ENCODE data around the gene CACNA1F. TPM values are rescaled to one million over a fixed set of nuclear protein-coding genes. Genes with fewer than 3 reads are reported as not detected.

CACNA1F gene
- total RNA-seq, 1 donor from 2014 or later = not detected

GRCh38 chrX:49212861-49213260 is 20.3 kb downstream of the CACNA1F start:
- Histone ChIP-seq H3K4me3 (ENCODE audit: low read length in 3 of 3) (no peak overlapping the region), H3K36me3 (ENCODE audit: control insufficient read depth in 3 of 3, insufficient read depth in 3 of 3, low read length in 3 of 3) (no peaks in the 10 kb centered on the region), H3K27ac (ENCODE audit: low read depth, low read length) (no peak overlapping the region), H3K4me1 (ENCODE audit: control insufficient read depth in 3 of 3, insufficient read depth in 3 of 3, low read length in 3 of 3) (no peaks in the 10 kb centered on the region), H3K27me3 (ENCODE audit: control insufficient read depth in 3 of 3, insufficient read depth in 3 of 3, low read length in 3 of 3) (peaks cover 0 to 5% (median 5%) of the 10 kb centered on the region in 3 donors), H3K9ac (ENCODE audit: low read depth in 1 of 3, low read length in 3 of 3) (no peak overlapping the region), H3K9me3 (ENCODE audit: control insufficient read depth in 3 of 3, low read length in 3 of 3) (no peaks in the 10 kb centered on the region)

GRCh38 chrX:49212209-49212608 is 20.9 kb downstream of the CACNA1F start:
- Histone ChIP-seq H3K36me3 (ENCODE audit: control insufficient read depth in 3 of 3, insufficient read depth in 3 of 3, low read length in 3 of 3) (no peaks in the 10 kb centered on the region), H3K4me1 (ENCODE audit: control insufficient read depth in 3 of 3, insufficient read depth in 3 of 3, low read length in 3 of 3) (no peaks in the 10 kb centered on the region), H3K9ac (ENCODE audit: low read depth in 1 of 3, low read length in 3 of 3) (no peak overlapping the region), H3K4me3 (ENCODE audit: low read length in 3 of 3) (no peak overlapping the region), H3K27ac (ENCODE audit: low read depth, low read length) (no peak overlapping the region), H3K27me3 (ENCODE audit: control insufficient read depth in 3 of 3, insufficient read depth in 3 of 3, low read length in 3 of 3) (peaks cover 0 to 5% (median 5%) of the 10 kb centered on the region in 3 donors), H3K9me3 (ENCODE audit: control insufficient read depth in 3 of 3, low read length in 3 of 3) (no peaks in the 10 kb centered on the region)

GRCh38 chrX:49211074-49211473 is 22.1 kb downstream of the CACNA1F start:
- Histone ChIP-seq H3K9ac (ENCODE audit: low read depth in 1 of 3, low read length in 3 of 3) (no peak overlapping the region), H3K4me1 (ENCODE audit: control insufficient read depth in 3 of 3, insufficient read depth in 3 of 3, low read length in 3 of 3) (no peaks in the 10 kb centered on the region), H3K9me3 (ENCODE audit: control insufficient read depth in 3 of 3, low read length in 3 of 3) (no peaks in the 10 kb centered on the region), H3K27ac (ENCODE audit: low read depth, low read length) (no peak overlapping the region), H3K27me3 (ENCODE audit: control insufficient read depth in 3 of 3, insufficient read depth in 3 of 3, low read length in 3 of 3) (peaks cover 0 to 5% (median 5%) of the 10 kb centered on the region in 3 donors), H3K4me3 (ENCODE audit: low read length in 3 of 3) (no peak overlapping the region), H3K36me3 (ENCODE audit: control insufficient read depth in 3 of 3, insufficient read depth in 3 of 3, low read length in 3 of 3) (no peaks in the 10 kb centered on the region)

DNA sequence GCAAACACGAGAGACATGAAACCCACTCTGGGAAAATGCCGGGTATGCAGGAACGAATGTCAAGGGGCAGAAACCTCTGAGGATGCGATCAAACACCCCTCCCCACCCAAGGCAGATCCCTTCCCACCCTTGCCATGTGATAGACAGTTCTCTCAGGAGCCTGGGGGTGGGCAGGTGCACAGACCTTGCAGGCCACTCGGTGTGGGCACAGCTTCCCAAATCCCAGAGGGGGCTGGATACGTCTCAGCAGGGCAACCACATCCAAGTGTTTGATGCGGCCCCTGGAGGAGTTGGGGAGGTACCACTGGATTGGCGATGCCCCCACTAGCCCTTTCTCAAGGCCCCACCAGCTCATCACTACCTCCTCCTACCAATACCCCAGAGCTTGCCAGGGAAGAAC is 22.7 kb downstream of the CACNA1F start:
- H3K27ac ChIP-seq (ENCODE audit: low read depth, low read length) = no peak overlapping the region
- H3K4me3 ChIP-seq (ENCODE audit: low read length in 3 of 3) = no peak overlapping the region
- no peaks in the 10 kb centered on the region for H3K36me3 ChIP-seq (ENCODE audit: control insufficient read depth in 3 of 3, insufficient read depth in 3 of 3, low read length in 3 of 3)
- H3K9ac ChIP-seq (ENCODE audit: low read depth in 1 of 3, low read length in 3 of 3) = no peak overlapping the region
- H3K27me3 ChIP-seq (ENCODE audit: control insufficient read depth in 3 of 3, insufficient read depth in 3 of 3, low read length in 3 of 3) = peaks cover 0 to 9% (median 5%) of the 10 kb centered on the region in 3 donors
- H3K9me3 ChIP-seq (ENCODE audit: control insufficient read depth in 3 of 3, low read length in 3 of 3) = no peaks in the 10 kb centered on the region
- H3K4me1 ChIP-seq (ENCODE audit: control insufficient read depth in 3 of 3, insufficient read depth in 3 of 3, low read length in 3 of 3) = no peaks in the 10 kb centered on the region

GRCh38 chrX:49209434-49210251 is 23.5 kb downstream of the CACNA1F start:
- Histone ChIP-seq H3K9me3 (ENCODE audit: control insufficient read depth in 3 of 3, low read length in 3 of 3) (no peaks in the 10 kb centered on the region), H3K27ac (ENCODE audit: low read depth, low read length) (no peak overlapping the region), H3K27me3 (ENCODE audit: control insufficient read depth in 3 of 3, insufficient read depth in 3 of 3, low read length in 3 of 3) (peaks cover 0 to 9% (median 5%) of the 10 kb centered on the region in 3 donors), H3K9ac (ENCODE audit: low read depth in 1 of 3, low read length in 3 of 3) (no peak overlapping the region), H3K4me1 (ENCODE audit: control insufficient read depth in 3 of 3, insufficient read depth in 3 of 3, low read length in 3 of 3) (no peaks in the 10 kb centered on the region), H3K36me3 (ENCODE audit: control insufficient read depth in 3 of 3, insufficient read depth in 3 of 3, low read length in 3 of 3) (no peaks in the 10 kb centered on the region), H3K4me3 (ENCODE audit: low read length in 3 of 3) (no peak overlapping the region)

- Histone ChIP-seq H3K27me3 (ENCODE audit: control insufficient read depth in 3 of 3, insufficient read depth in 3 of 3, low read length in 3 of 3) (peaks cover 0 to 9% (median 5%) of the 10 kb centered on the region in 3 donors), H3K9ac (ENCODE audit: low read depth in 1 of 3, low read length in 3 of 3) (no peak overlapping the region), H3K36me3 (ENCODE audit: control insufficient read depth in 3 of 3, insufficient read depth in 3 of 3, low read length in 3 of 3) (no peaks in the 10 kb centered on the region), H3K9me3 (ENCODE audit: control insufficient read depth in 3 of 3, low read length in 3 of 3) (no peaks in the 10 kb centered on the region), H3K4me1 (ENCODE audit: control insufficient read depth in 3 of 3, insufficient read depth in 3 of 3, low read length in 3 of 3) (no peaks in the 10 kb centered on the region), H3K4me3 (ENCODE audit: low read length in 3 of 3) (no peak overlapping the region), H3K27ac (ENCODE audit: low read depth, low read length) (no peak overlapping the region)
These were observed 24.7 kb downstream of the CACNA1F start for GRCh38 chrX:49208399-49208798.

DNA sequence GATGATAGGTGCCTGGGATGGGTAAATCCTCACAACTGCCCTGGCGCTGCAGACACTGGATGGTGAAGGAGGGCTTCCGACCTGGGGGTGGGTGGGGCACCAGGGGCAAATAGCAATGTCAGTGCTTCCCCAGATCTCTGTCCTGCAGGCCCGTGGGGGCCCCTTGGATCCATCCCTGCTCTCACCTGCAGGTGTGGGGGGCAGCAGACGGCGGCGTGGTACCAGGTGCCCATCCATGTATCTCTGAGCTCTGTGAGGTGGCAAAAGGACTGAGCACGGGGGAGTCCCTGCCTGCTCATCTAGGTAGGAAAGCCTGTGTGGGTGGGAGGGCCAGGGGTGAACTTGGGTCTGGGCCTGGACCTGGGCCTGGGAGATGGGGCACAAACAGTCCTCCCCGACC is 26.6 kb downstream of the CACNA1F start:
- no peaks in the 10 kb centered on the region for H3K9me3 ChIP-seq (ENCODE audit: control insufficient read depth in 3 of 3, low read length in 3 of 3)

GRCh38 chrX:49205443-49205842 is 27.7 kb downstream of the CACNA1F start:
- no peak overlapping the region for H3K9ac ChIP-seq (ENCODE audit: low read depth in 1 of 3, low read length in 3 of 3)
- H3K4me1 ChIP-seq (ENCODE audit: control insufficient read depth in 3 of 3, insufficient read depth in 3 of 3, low read length in 3 of 3) = no peaks in the 10 kb centered on the region
- peaks cover 0 to 9% (median 5%) of the 10 kb centered on the region in 3 donors for H3K27me3 ChIP-seq (ENCODE audit: control insufficient read depth in 3 of 3, insufficient read depth in 3 of 3, low read length in 3 of 3)
- H3K36me3 ChIP-seq (ENCODE audit: control insufficient read depth in 3 of 3, insufficient read depth in 3 of 3, low read length in 3 of 3) = no peaks in the 10 kb centered on the region
- no peak overlapping the region for H3K27ac ChIP-seq (ENCODE audit: low read depth, low read length)
- H3K9me3 ChIP-seq (ENCODE audit: control insufficient read depth in 3 of 3, low read length in 3 of 3) = no peaks in the 10 kb centered on the region
- no peak overlapping the region for H3K4me3 ChIP-seq (ENCODE audit: low read length in 3 of 3)

More for the DNA sequence above, 26.6 kb downstream of the CACNA1F start:
- Histone ChIP-seq H3K4me1 (ENCODE audit: control insufficient read depth in 3 of 3, insufficient read depth in 3 of 3, low read length in 3 of 3) (no peaks in the 10 kb centered on the region), H3K36me3 (ENCODE audit: control insufficient read depth in 3 of 3, insufficient read depth in 3 of 3, low read length in 3 of 3) (no peaks in the 10 kb centered on the region), H3K4me3 (ENCODE audit: low read length in 3 of 3) (no peak overlapping the region), H3K9ac (ENCODE audit: low read depth in 1 of 3, low read length in 3 of 3) (no peak overlapping the region), H3K27ac (ENCODE audit: low read depth, low read length) (no peak overlapping the region), H3K27me3 (ENCODE audit: control insufficient read depth in 3 of 3, insufficient read depth in 3 of 3, low read length in 3 of 3) (peaks cover 0 to 9% (median 5%) of the 10 kb centered on the region in 3 donors)

DNA sequence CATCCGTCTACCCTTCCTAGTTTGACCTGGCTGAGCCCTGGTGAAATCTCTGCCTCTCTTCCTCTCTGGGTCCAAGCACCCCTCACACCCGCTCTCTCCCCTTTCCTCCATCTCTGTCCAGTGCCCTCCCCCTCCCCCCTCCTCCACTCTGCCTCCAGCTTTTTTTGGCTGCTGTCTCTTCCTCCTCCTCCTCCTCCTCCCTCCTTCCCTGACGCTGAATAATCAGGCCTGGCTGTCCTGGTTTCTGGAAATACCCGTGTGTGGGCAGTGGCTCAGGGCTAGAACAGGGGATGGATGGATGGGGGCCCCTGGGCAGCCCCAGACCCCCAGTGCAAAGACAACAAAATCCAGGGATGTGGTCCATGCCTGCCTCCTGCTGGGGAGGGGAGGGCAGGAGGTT is 28.4 kb downstream of the CACNA1F start:
- H3K9me3 ChIP-seq (ENCODE audit: control insufficient read depth in 3 of 3, low read length in 3 of 3) = no peaks in the 10 kb centered on the region
- no peak overlapping the region for H3K4me3 ChIP-seq (ENCODE audit: low read length in 3 of 3)
- no peaks in the 10 kb centered on the region for H3K36me3 ChIP-seq (ENCODE audit: control insufficient read depth in 3 of 3, insufficient read depth in 3 of 3, low read length in 3 of 3)
- H3K4me1 ChIP-seq (ENCODE audit: control insufficient read depth in 3 of 3, insufficient read depth in 3 of 3, low read length in 3 of 3) = no peaks in the 10 kb centered on the region
- H3K27ac ChIP-seq (ENCODE audit: low read depth, low read length) = no peak overlapping the region
- peaks cover 0 to 7% (median 5%) of the 10 kb centered on the region in 3 donors for H3K27me3 ChIP-seq (ENCODE audit: control insufficient read depth in 3 of 3, insufficient read depth in 3 of 3, low read length in 3 of 3)
- no peak overlapping the region for H3K9ac ChIP-seq (ENCODE audit: low read depth in 1 of 3, low read length in 3 of 3)

DNA sequence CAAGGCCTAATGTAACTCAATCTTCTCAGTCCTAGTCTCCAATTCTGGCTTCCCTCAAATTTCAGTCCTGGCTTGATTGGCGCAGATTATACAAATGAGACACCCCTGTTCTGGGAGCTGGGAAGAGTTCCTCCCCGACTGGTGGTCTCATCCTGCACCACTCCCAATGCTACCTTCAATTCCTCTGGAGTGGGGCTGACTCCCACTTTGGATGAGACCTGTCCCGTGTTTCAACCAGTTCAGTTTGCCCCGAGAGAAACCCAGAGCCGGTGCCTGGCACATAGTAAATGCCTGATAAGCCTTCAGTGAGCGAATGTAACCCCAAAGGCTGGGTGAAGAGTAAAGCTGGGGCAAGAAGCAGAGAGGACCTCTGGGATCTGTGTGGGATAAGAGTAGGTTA is 29.1 kb downstream of the CACNA1F start:
- H3K36me3 ChIP-seq (ENCODE audit: control insufficient read depth in 3 of 3, insufficient read depth in 3 of 3, low read length in 3 of 3) = no peaks in the 10 kb centered on the region
- no peak overlapping the region for H3K4me3 ChIP-seq (ENCODE audit: low read length in 3 of 3)
- no peak overlapping the region for H3K9ac ChIP-seq (ENCODE audit: low read depth in 1 of 3, low read length in 3 of 3)
- H3K27ac ChIP-seq (ENCODE audit: low read depth, low read length) = no peak overlapping the region
- no peaks in the 10 kb centered on the region for H3K9me3 ChIP-seq (ENCODE audit: control insufficient read depth in 3 of 3, low read length in 3 of 3)
- H3K4me1 ChIP-seq (ENCODE audit: control insufficient read depth in 3 of 3, insufficient read depth in 3 of 3, low read length in 3 of 3) = no peaks in the 10 kb centered on the region
- peaks cover 0 to 4% (median 0%) of the 10 kb centered on the region in 3 donors for H3K27me3 ChIP-seq (ENCODE audit: control insufficient read depth in 3 of 3, insufficient read depth in 3 of 3, low read length in 3 of 3)
